Aorta (tissue), 5 donors: ENCODE measurements around the gene TMC7. TPM values are rescaled to one million over a fixed set of nuclear protein-coding genes. Genes with fewer than 3 reads are reported as not detected.

Source experiments
- ATAC-seq: fragments of 200-7000 bp; cut with Tn5 transposase; one replicate; pipeline ENCODE4 v1.9.1; 2022; ENCODE audit warnings: moderate library complexity; ENCODE audit not compliant: low FRiP score
- DNase-seq, 2 donors: peaks; one replicate each; pipeline ENCODE4 v3.0.0-alpha.2; 2020
- H3K27ac ChIP-seq, 2 donors: one replicate each; pipeline ENCODE4 v1.5.1; 2013; ENCODE audit warnings: low read length in 2 of 2, mild to moderate bottlenecking in 2 of 2, moderate library complexity in 2 of 2, control low read depth in 1 of 2, inconsistent platforms in 1 of 2, low read depth in 1 of 2
- H3K27me3 ChIP-seq, 2 donors: one replicate each; pipeline ENCODE4 v1.6.1; 2013; ENCODE audit warnings: control low read depth in 1 of 2, low read length in 1 of 2, mild to moderate bottlenecking in 1 of 2, moderate library complexity in 1 of 2; ENCODE audit not compliant: insufficient read depth in 2 of 2, control insufficient read depth in 1 of 2
- H3K36me3 ChIP-seq, 2 donors: one replicate each; pipeline ENCODE4 v1.6.1; 2013; ENCODE audit warnings: control low read depth in 1 of 2, low read length in 1 of 2, mild to moderate bottlenecking in 1 of 2; ENCODE audit not compliant: insufficient read depth in 2 of 2, control insufficient read depth in 1 of 2
- H3K4me1 ChIP-seq, 2 donors: one replicate each; pipeline ENCODE4 v1.6.1; 2013; ENCODE audit warnings: low read length in 2 of 2, control low read depth in 1 of 2, mild to moderate bottlenecking in 1 of 2, moderate library complexity in 1 of 2; ENCODE audit not compliant: insufficient read depth in 2 of 2, control insufficient read depth in 1 of 2
- H3K4me3 ChIP-seq, 2 donors: one replicate each; pipeline ENCODE4 v1.5.1; 2013; ENCODE audit warnings: low read length in 2 of 2, control low read depth in 1 of 2, mild to moderate bottlenecking in 1 of 2
- H3K9me3 ChIP-seq: one replicate; pipeline ENCODE4 v1.6.1; 2013; ENCODE audit warnings: mild to moderate bottlenecking, low read length; ENCODE audit not compliant: control insufficient read depth
- WGBS, 2 donors: extraction: QIAGEN DNeasy Blood & Tissue Kit; methylation state at CpG; one replicate each; pipeline ENCODE4 v1.1.7; 2013; 5-methylcytosine and 5-hydroxymethylcytosine counted together
- intact Hi-C, 2 donors: fragments of 100-400 bp; cut with DNase I; formaldehyde crosslinking; loops; one replicate each; pipeline versions ENCODE4 v1.14.2 to v1.15.0; 2022
- polyA plus RNA-seq, 2 donors: library from polyadenylated mRNA; stranded (reverse); fragments of 200-250 nt; gene quantifications; one replicate each; pipeline ENCODE4 v1.2.3, GENCODE V29; 2013
- total RNA-seq, 2 donors: library from RNA; stranded (reverse); fragmentation: NEBNext Ultra II Directional; extraction: Animal tissue kit (Norgen Biotek cat#: 25700); gene quantifications; one replicate each; pipeline ENCODE4 v1.2.1, GENCODE V29; 2021
- donor health status: healthy with polysubstance abuse.
- donor health status: Bipolar disorder and iron deficiency.
- donor health status: DM: no; HTN: no; CAD: no.
- donor health status: DM: no; HTN: no; CAD: no.
- donor health status: DM: yes; HTN: yes; CAD: no.

TMC7 gene
- total and polyA plus RNA-seq, 4 donors: 0.25 to 4.2 (median 0.97) TPM

GRCh38 chr16:19094542-19095365 is 111.0 kb downstream of the TMC7 start:
- 69 to 72% methylated on average over 11 of the region's 11 CpGs for WGBS, 2 donors
- intact Hi-C loops: loop anchor here in 1 of 2 donors (5.0 kb wide), 1 partner anchor 78 kb away; no protein-coding TSS in a partner anchor
- ATAC-seq: no peak
- H3K27me3 ChIP-seq: no peaks in the 10 kb centered on the region
- H3K9me3 ChIP-seq: peaks cover 2% of the 10 kb centered on the region
- no peaks in the 10 kb centered on the region for H3K4me1 ChIP-seq
- no peak overlapping the region for H3K4me3 ChIP-seq
- no peak for DNase-seq
- no peaks in the 10 kb centered on the region for H3K36me3 ChIP-seq
- no peak overlapping the region for H3K27ac ChIP-seq

GRCh38 chr16:19095654-19096053 is 111.9 kb downstream of the TMC7 start:
- DNase-seq (no peak), ATAC-seq (no peak)
- 79 to 86% methylated on average over 5 of the region's 5 CpGs for WGBS, 2 donors
- Histone ChIP-seq H3K27me3 (no peaks in the 10 kb centered on the region), H3K4me3 (no peak overlapping the region), H3K36me3 (no peaks in the 10 kb centered on the region), H3K27ac (no peak overlapping the region), H3K4me1 (no peaks in the 10 kb centered on the region), H3K9me3 (peaks cover 2% of the 10 kb centered on the region)
- intact Hi-C loops: no loop called here

GRCh38 chr16:19098173-19098572 is 114.4 kb downstream of the TMC7 start:
- Histone ChIP-seq H3K36me3 (no peaks in the 10 kb centered on the region), H3K27ac (no peak overlapping the region), H3K4me3 (no peak overlapping the region), H3K27me3 (no peaks in the 10 kb centered on the region), H3K9me3 (peaks cover 2% of the 10 kb centered on the region), H3K4me1 (no peaks in the 10 kb centered on the region)
- DNase-seq (no peak), ATAC-seq (no peak)
- intact Hi-C loops: no loop called here
- whole genome bisulfite sequencing, 2 donors: 81 to 83% methylated on average over 1 of the region's 1 CpG

GRCh38 chr16:19102187-19102872 is 118.6 kb downstream of the TMC7 start:
- Histone ChIP-seq H3K27me3 (no peaks in the 10 kb centered on the region), H3K4me1 (no peaks in the 10 kb centered on the region), H3K36me3 (no peaks in the 10 kb centered on the region), H3K9me3 (peaks cover 2% of the 10 kb centered on the region), H3K4me3 (no peak overlapping the region), H3K27ac (no peak overlapping the region)
- intact Hi-C loops: no loop called here
- ATAC-seq (no peak), DNase-seq (no peak)
- 67 to 70% methylated on average over 16 of the region's 16 CpGs for WGBS, 2 donors

GRCh38 chr16:19104607-19105006 is 120.9 kb downstream of the TMC7 start:
- WGBS, 2 donors: 63 to 67% methylated on average over 5 of the region's 5 CpGs
- ATAC-seq (no peak), DNase-seq (no peak)
- Histone ChIP-seq H3K9me3 (no peaks in the 10 kb centered on the region), H3K4me1 (no peaks in the 10 kb centered on the region), H3K27ac (no peak overlapping the region), H3K27me3 (no peaks in the 10 kb centered on the region), H3K36me3 (no peaks in the 10 kb centered on the region), H3K4me3 (no peak overlapping the region)
- intact Hi-C loops: no loop called here

- H3K4me3 ChIP-seq: no peak overlapping the region
- H3K27me3 ChIP-seq: no peaks in the 10 kb centered on the region
- WGBS, 2 donors: 75 to 79% methylated on average over 6 of the region's 6 CpGs
- H3K9me3 ChIP-seq: no peaks in the 10 kb centered on the region
- H3K27ac ChIP-seq: no peak overlapping the region
- no peak for ATAC-seq
- DNase-seq: no peak
- no peaks in the 10 kb centered on the region for H3K36me3 ChIP-seq
- H3K4me1 ChIP-seq: no peaks in the 10 kb centered on the region
- intact Hi-C loops: no loop called here
Measured at GRCh38 chr16:19105131-19105530, 121.4 kb downstream of the TMC7 start.

GRCh38 chr16:19105891-19106624 is 122.3 kb downstream of the TMC7 start:
- no peak overlapping the region for H3K27ac ChIP-seq
- H3K27me3 ChIP-seq: no peaks in the 10 kb centered on the region
- DNase-seq: no peak
- H3K36me3 ChIP-seq: no peaks in the 10 kb centered on the region
- 36 to 40% methylated on average over 11 of the region's 11 CpGs for WGBS, 2 donors
- no peaks in the 10 kb centered on the region for H3K9me3 ChIP-seq
- no peak for ATAC-seq
- no peaks in the 10 kb centered on the region for H3K4me1 ChIP-seq
- intact Hi-C loops: no loop called here
- H3K4me3 ChIP-seq: no peak overlapping the region

- 73 to 84% methylated on average over 2 of the region's 2 CpGs for WGBS, 2 donors
- Histone ChIP-seq H3K4me3 (no peak overlapping the region), H3K36me3 (no peaks in the 10 kb centered on the region), H3K27me3 (no peaks in the 10 kb centered on the region), H3K4me1 (no peaks in the 10 kb centered on the region), H3K9me3 (no peaks in the 10 kb centered on the region), H3K27ac (no peak overlapping the region)
- intact Hi-C loops: no loop called here
- no peak for ATAC-seq
- DNase-seq: no peak
Measured at GRCh38 chr16:19106625-19107020, 122.9 kb downstream of the TMC7 start.
